SK-N-SH (cell line): Measurements from ENCODE around the gene SZRD1. TPM values are rescaled to one million over a fixed set of nuclear protein-coding genes. Genes with fewer than 3 reads are reported as not detected.
"Not testable (repeated sequence)": the region's sequence is repeated elsewhere in the genome, so short reads cannot be mapped to it uniquely, and the experiment has no call there.

Experiments
- CTCF ChIA-PET: fragments of 300-600, 350-600 bp; formaldehyde crosslinking; extraction: SDS; loops from one replicate; lab custom pipeline; 2021; lab: Yijun Ruan, JAX
- POLR2A ChIA-PET: fragments of 350-600 bp; sonication (Branson Sonifier 250); formaldehyde crosslinking; extraction: SDS; loops from one replicate; lab custom pipeline; 2020; ENCODE audit warnings: antibody characterized with exemption, inconsistent platforms; lab: Yijun Ruan, JAX
- DNase-seq: peaks from one replicate; pipeline ENCODE4 v3.0.0; 2012
- H2AFZ ChIP-seq: fragments of 200-600 bp; sonication (generic); 2 replicates; pipeline ENCODE4 v1.8.1; 2016; ENCODE audit warnings: antibody characterized with exemption, mild to moderate bottlenecking, low read depth
- H3F3A ChIP-seq: fragments of 200-600 bp; sonication (generic); replicated peaks from 2 replicates; pipeline ENCODE3; 2016; ENCODE audit warnings: antibody characterized with exemption, mild to moderate bottlenecking; ENCODE audit not compliant: insufficient read depth
- H3K27ac ChIP-seq, 2 experiments: fragments of 200-500 bp in 1 of 2; fragments of 200-600 bp in 1 of 2; sonication (Bioruptor generic) in 1 of 2; sonication (generic), shearing (Covaris generic) in 1 of 2; 2 replicates each; pipeline versions ENCODE4 v1.5.1 to v1.6.1; 2014 to 2016; ENCODE audit warnings: low read depth in 2 of 2, inconsistent platforms in 1 of 2, low read length in 1 of 2, mild to moderate bottlenecking in 1 of 2, mixed read lengths in 1 of 2
- H3K27me3 ChIP-seq: fragments of 200-600 bp; sonication (generic), shearing (Covaris generic); 2 replicates; pipeline ENCODE4 v1.6.1; 2016; ENCODE audit warnings: mixed run types; ENCODE audit not compliant: insufficient read depth
- H3K36me3 ChIP-seq, 2 experiments: fragments of 200-500 bp in 1 of 2; fragments of 200-600 bp in 1 of 2; sonication (Bioruptor generic) in 1 of 2; sonication (generic) in 1 of 2; replicated peaks in 1 of 2; 2 replicates each; pipeline versions ENCODE3 to v1.5.1; 2014 to 2016; ENCODE audit warnings: low read length in 1 of 2, mild to moderate bottlenecking in 1 of 2; ENCODE audit not compliant: insufficient read depth in 2 of 2, control insufficient read depth in 1 of 2
- H3K4me1 ChIP-seq, 2 experiments: fragments of 200-500 bp in 1 of 2; fragments of 200-600 bp in 1 of 2; sonication (Bioruptor generic) in 1 of 2; sonication (generic), shearing (Covaris generic) in 1 of 2; 2 replicates each; pipeline versions ENCODE4 v1.5.1 to v1.6.1; 2014 to 2016; ENCODE audit warnings: low read depth in 1 of 2, low read length in 1 of 2, mixed run types in 1 of 2; ENCODE audit not compliant: insufficient read depth in 2 of 2, control insufficient read depth in 1 of 2
- H3K4me2 ChIP-seq: fragments of 200-600 bp; sonication (generic), shearing (Covaris generic); 2 replicates; pipeline ENCODE4 v1.6.1; 2017; ENCODE audit warnings: mixed run types
- H3K4me3 ChIP-seq, 2 experiments: fragments of 200-500 bp in 1 of 2; fragments of 200-600 bp in 1 of 2; sonication (Bioruptor generic) in 1 of 2; sonication (generic), shearing (Covaris generic) in 1 of 2; 2 replicates each; pipeline versions ENCODE4 v1.5.1 to v1.8.1; 2014 to 2016; ENCODE audit warnings: low read depth in 2 of 2, inconsistent platforms in 1 of 2, low read length in 1 of 2, mild to moderate bottlenecking in 1 of 2, mixed read lengths in 1 of 2, moderate library complexity in 1 of 2
- H3K79me2 ChIP-seq: fragments of 200-600 bp; sonication (generic); 2 replicates; pipeline ENCODE4 v1.8.1; 2017; ENCODE audit warnings: mild to moderate bottlenecking; ENCODE audit not compliant: insufficient read depth
- H3K9ac ChIP-seq: fragments of 200-600 bp; sonication (generic); 2 replicates; pipeline ENCODE4 v1.6.1; 2017; ENCODE audit warnings: mixed run types
- H3K9me2 ChIP-seq: fragments of 200-600 bp; sonication (generic); 2 replicates; pipeline ENCODE4 v1.6.1; 2017; ENCODE audit warnings: mixed run types
- H3K9me3 ChIP-seq: fragments of 200-600 bp; sonication (generic); 2 replicates; pipeline ENCODE4 v1.6.1; 2017; ENCODE audit warnings: mixed run types, mild to moderate bottlenecking, moderate library complexity
- H4K20me1 ChIP-seq: fragments of 200-600 bp; sonication (generic); 2 replicates; pipeline ENCODE4 v1.6.1; 2017; ENCODE audit warnings: mild to moderate bottlenecking, mixed run types; ENCODE audit not compliant: insufficient read depth
- CHD2 ChIP-seq: fragments of 150-350 bp; IDR thresholded peaks from 2 replicates; pipeline ENCODE4 v1.6.1; 2018; ENCODE audit warnings: low read length; ENCODE audit not compliant: partially characterized antibody
- CTCF ChIP-seq: fragments of 200-600 bp; sonication (generic); IDR thresholded peaks from 2 replicates; pipeline ENCODE4 v1.6.1; 2017; ENCODE audit warnings: antibody characterized with exemption, mild to moderate bottlenecking, moderate library complexity
- ELF1 ChIP-seq: IDR thresholded peaks from 2 replicates; pipeline ENCODE4 v1.4.0; 2012
- FOSL2 ChIP-seq: IDR thresholded peaks from 2 replicates; pipeline ENCODE4 v1.4.0; 2012; ENCODE audit warnings: low read depth, mild to moderate bottlenecking, moderate library complexity, borderline replicate concordance
- FOXM1 ChIP-seq: IDR thresholded peaks from 2 replicates; pipeline ENCODE4 v1.4.0; 2012; ENCODE audit warnings: low read depth, mild to moderate bottlenecking
- GABPA ChIP-seq: IDR thresholded peaks from 2 replicates; pipeline ENCODE4 v1.4.0; 2012; ENCODE audit warnings: low read depth, mild to moderate bottlenecking
- IRF3 ChIP-seq: fragments of 150-350 bp; IDR thresholded peaks from 2 replicates; pipeline ENCODE4 v1.6.1; 2016; ENCODE audit warnings: mild to moderate bottlenecking, low read depth, low read length
- JUND ChIP-seq: IDR thresholded peaks from 2 replicates; pipeline ENCODE4 v1.4.0; 2012
- MAX ChIP-seq: IDR thresholded peaks from 2 replicates; pipeline ENCODE4 v1.4.0; 2012; ENCODE audit warnings: low read depth
- MXI1 ChIP-seq: IDR thresholded peaks from 2 replicates; pipeline ENCODE4 v1.6.1; 2012; ENCODE audit warnings: mild to moderate bottlenecking, low read depth, low read length, improper control_type of control experiment
- POLR2AphosphoS5 ChIP-seq: IDR thresholded peaks from 2 replicates; pipeline ENCODE4 v1.6.1; 2012; ENCODE audit warnings: low read depth, low read length
- RAD21 ChIP-seq: IDR thresholded peaks from 2 replicates; pipeline ENCODE4 v1.6.1; 2012; ENCODE audit warnings: mild to moderate bottlenecking, low read length
- RCOR1 ChIP-seq: fragments of 150-350 bp; IDR thresholded peaks from 2 replicates; pipeline ENCODE4 v1.6.1; 2017; ENCODE audit warnings: antibody characterized with exemption, low read length
- RXRA ChIP-seq: IDR thresholded peaks from 2 replicates; pipeline ENCODE4 v1.4.0; 2012; ENCODE audit warnings: low read depth, mild to moderate bottlenecking, borderline replicate concordance
- SIN3A ChIP-seq: IDR thresholded peaks from 2 replicates; pipeline ENCODE4 v1.6.1; 2012; ENCODE audit warnings: low read depth, mild to moderate bottlenecking, low read length, moderate library complexity, borderline replicate concordance
- TCF12 ChIP-seq: IDR thresholded peaks from 2 replicates; pipeline ENCODE4 v1.4.0; 2012
- YY1 ChIP-seq: IDR thresholded peaks from 2 replicates; pipeline ENCODE4 v1.4.0; 2012; ENCODE audit warnings: low read depth, mild to moderate bottlenecking
- WGBS: methylation state at CpG from one replicate; pipeline ENCODE4 v1.1.6; 2017; ENCODE audit warnings: low lambda C conversion rate; 5-methylcytosine and 5-hydroxymethylcytosine counted together
- polyA plus RNA-seq, 3 experiments: library from polyadenylated mRNA; depleted of rRNA; stranded (reverse); fragments of >200 nt; gene quantifications; 2 replicates each; pipeline ENCODE4 v1.2.3, GENCODE V29; 2012
- TF ChIP-seq, protein P1 (sequence below): IDR thresholded peaks from 2 replicates; pipeline ENCODE4 v1.6.1; 2012; ENCODE audit warnings: mild to moderate bottlenecking, low read depth, low read length, moderate library complexity
- TF ChIP-seq, protein P2 (sequence below): fragments of 150-350 bp; IDR thresholded peaks from 2 replicates; pipeline ENCODE4 v1.6.1; 2017; ENCODE audit warnings: antibody characterized with exemption, low read length, low read depth, borderline replicate concordance

The SZRD1 gene
- polyA plus RNA-seq, 1 of the 3 experiments (the other 2 are of a cell fraction), result 119 TPM

GRCh38 chr1:16365146-16365498, 1.9 kb upstream of the SZRD1 start:
- 100% methylated on average over 3 of the region's 3 CpGs for WGBS
- H3K4me3 ChIP-seq, H3K27ac ChIP-seq, POLR2A ChIA-PET, H3K9me2 ChIP-seq, H3K9ac ChIP-seq, H3K4me2 ChIP-seq, H3K27me3 ChIP-seq, H3K9me3 ChIP-seq, DNase-seq, H3K4me1 ChIP-seq, H3K36me3 ChIP-seq, H2AFZ ChIP-seq: not testable (repeated sequence)
- peaks cover 27% of the 10 kb centered on the region for H3K79me2 ChIP-seq
- H3F3A ChIP-seq, result peaks cover 17% of the 10 kb centered on the region
- H4K20me1 ChIP-seq, result peaks cover 22% of the 10 kb centered on the region
- CTCF ChIA-PET, result interaction anchor here (1.6 to 5.5 kb wide), 7 partner anchors 12 to 287 kb away, joined by 5 to 46 read pairs (median 9); partner anchors contain the start of genes CPLANE2 and FBXO42

- Histone ChIP-seq H3K27ac (peak overlapping the region; percentile 95 to 97), H3K4me2 (peak overlapping the region; percentile 92), H3K9me2 (no peaks in the 10 kb centered on the region), H2AFZ (no peak overlapping the region), H3K4me3 (peak overlapping the region; percentile 76 to 78), H3F3A (peaks cover 26% of the 10 kb centered on the region), H3K27me3 (no peaks in the 10 kb centered on the region), H4K20me1 (peaks cover 34% of the 10 kb centered on the region), H3K9me3 (no peaks in the 10 kb centered on the region), H3K4me1 (peaks cover 9 to 17% of the 10 kb centered on the region in 2 experiments; a peak in 3 of 4 replicates), H3K9ac (peak overlapping the region; percentile 97), H3K79me2 (peaks cover 50% of the 10 kb centered on the region), H3K36me3 (no peaks in the 10 kb centered on the region)
- WGBS, result 2% methylated on average over 38 of the region's 47 CpGs
- DNase-seq, result peak; percentile 86
- ChIA-PET POLR2A (interaction anchor here (0.6 to 1.2 kb wide), 3 partner anchors 9 to 245 kb away, joined by 3 to 4 read pairs (median 3); partner anchors contain the start of gene NECAP2), CTCF (interaction anchor here (0.7 to 2.2 kb wide), 7 partner anchors 11 to 285 kb away, joined by 3 to 8 read pairs (median 4); partner anchors contain the start of gene NECAP2)
- no peak for TF ChIP-seq FOXM1
- TF ChIP-seq SIN3A, result peak; percentile 65; the same call in 1 of the 2 replicates
- TF ChIP-seq, protein P1, sequence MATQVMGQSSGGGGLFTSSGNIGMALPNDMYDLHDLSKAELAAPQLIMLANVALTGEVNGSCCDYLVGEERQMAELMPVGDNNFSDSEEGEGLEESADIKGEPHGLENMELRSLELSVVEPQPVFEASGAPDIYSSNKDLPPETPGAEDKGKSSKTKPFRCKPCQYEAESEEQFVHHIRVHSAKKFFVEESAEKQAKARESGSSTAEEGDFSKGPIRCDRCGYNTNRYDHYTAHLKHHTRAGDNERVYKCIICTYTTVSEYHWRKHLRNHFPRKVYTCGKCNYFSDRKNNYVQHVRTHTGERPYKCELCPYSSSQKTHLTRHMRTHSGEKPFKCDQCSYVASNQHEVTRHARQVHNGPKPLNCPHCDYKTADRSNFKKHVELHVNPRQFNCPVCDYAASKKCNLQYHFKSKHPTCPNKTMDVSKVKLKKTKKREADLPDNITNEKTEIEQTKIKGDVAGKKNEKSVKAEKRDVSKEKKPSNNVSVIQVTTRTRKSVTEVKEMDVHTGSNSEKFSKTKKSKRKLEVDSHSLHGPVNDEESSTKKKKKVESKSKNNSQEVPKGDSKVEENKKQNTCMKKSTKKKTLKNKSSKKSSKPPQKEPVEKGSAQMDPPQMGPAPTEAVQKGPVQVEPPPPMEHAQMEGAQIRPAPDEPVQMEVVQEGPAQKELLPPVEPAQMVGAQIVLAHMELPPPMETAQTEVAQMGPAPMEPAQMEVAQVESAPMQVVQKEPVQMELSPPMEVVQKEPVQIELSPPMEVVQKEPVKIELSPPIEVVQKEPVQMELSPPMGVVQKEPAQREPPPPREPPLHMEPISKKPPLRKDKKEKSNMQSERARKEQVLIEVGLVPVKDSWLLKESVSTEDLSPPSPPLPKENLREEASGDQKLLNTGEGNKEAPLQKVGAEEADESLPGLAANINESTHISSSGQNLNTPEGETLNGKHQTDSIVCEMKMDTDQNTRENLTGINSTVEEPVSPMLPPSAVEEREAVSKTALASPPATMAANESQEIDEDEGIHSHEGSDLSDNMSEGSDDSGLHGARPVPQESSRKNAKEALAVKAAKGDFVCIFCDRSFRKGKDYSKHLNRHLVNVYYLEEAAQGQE, result no peak
- TF ChIP-seq CHD2, result no peak
- TF ChIP-seq RXRA, result no peak
- peak; percentile 27; the same call in 1 of the 2 replicates for TF ChIP-seq GABPA
- TF ChIP-seq TCF12, result no peak
- peak; percentile 75 for TF ChIP-seq MXI1
- no peak for TF ChIP-seq RCOR1
- TF ChIP-seq CTCF, result peak; percentile 19; the same call in 1 of the 2 replicates
- TF ChIP-seq FOSL2, result no peak
- TF ChIP-seq JUND, result no peak; the same call in 1 of the 2 replicates
- TF ChIP-seq, protein P2, sequence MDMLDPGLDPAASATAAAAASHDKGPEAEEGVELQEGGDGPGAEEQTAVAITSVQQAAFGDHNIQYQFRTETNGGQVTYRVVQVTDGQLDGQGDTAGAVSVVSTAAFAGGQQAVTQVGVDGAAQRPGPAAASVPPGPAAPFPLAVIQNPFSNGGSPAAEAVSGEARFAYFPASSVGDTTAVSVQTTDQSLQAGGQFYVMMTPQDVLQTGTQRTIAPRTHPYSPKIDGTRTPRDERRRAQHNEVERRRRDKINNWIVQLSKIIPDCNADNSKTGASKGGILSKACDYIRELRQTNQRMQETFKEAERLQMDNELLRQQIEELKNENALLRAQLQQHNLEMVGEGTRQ, result no peak
- peak; percentile 78 for TF ChIP-seq POLR2AphosphoS5
- no peak for TF ChIP-seq IRF3
- no peak for TF ChIP-seq YY1
- peak; percentile 92 for TF ChIP-seq MAX
- TF ChIP-seq ELF1, result no peak
- no peak for TF ChIP-seq RAD21
These were observed 371 bp downstream of the SZRD1 start for GRCh38 chr1:16367258-16367967.
